Activated CD4-positive, alpha-beta T cell treated with anti-CD3 and anti-CD28 coated beads, Interleukin-2, amount 10 ng/mL, durations not matched to agents 24 days and 14 days (primary cell): ENCODE data around the gene CEBPE. TPM values are rescaled to one million over a fixed set of nuclear protein-coding genes. Genes with fewer than 3 reads are reported as not detected.

ENCODE experiments used
- DNase-seq: peaks from one replicate; pipeline ENCODE4 v3.0.0; 2022
- H3K27ac Mint-ChIP-seq: one replicate; pipeline ENCODE4 v1.8.0; 2022; ENCODE audit warnings: mild to moderate bottlenecking, mixed read lengths
- H3K27me3 Mint-ChIP-seq: one replicate; pipeline ENCODE4 v1.8.0; 2022; ENCODE audit warnings: mixed read lengths
- H3K36me3 Mint-ChIP-seq: one replicate; pipeline ENCODE4 v1.8.0; 2022; ENCODE audit warnings: low read depth, mild to moderate bottlenecking, mixed read lengths
- H3K4me1 Mint-ChIP-seq: one replicate; pipeline ENCODE4 v1.8.0; 2021; ENCODE audit warnings: mixed read lengths
- H3K4me3 Mint-ChIP-seq: one replicate; pipeline ENCODE4 v1.8.0; 2022; ENCODE audit warnings: mild to moderate bottlenecking, moderate library complexity, mixed read lengths
- H3K9me3 Mint-ChIP-seq: one replicate; pipeline ENCODE4 v1.8.0; 2021; ENCODE audit warnings: mixed read lengths
- intact Hi-C: fragments of 100-400 bp; cut with micrococcal nuclease; formaldehyde crosslinking; loops from one replicate; pipeline ENCODE4 v1.15.1; 2023
- total RNA-seq: library from RNA; stranded (reverse); gene quantifications from 2 replicates; pipeline ENCODE4 v1.2.3, GENCODE V29; 2022

Gene CEBPE
- total RNA-seq, 1 donor from 2014 or later, result 0.35 TPM

DNA sequence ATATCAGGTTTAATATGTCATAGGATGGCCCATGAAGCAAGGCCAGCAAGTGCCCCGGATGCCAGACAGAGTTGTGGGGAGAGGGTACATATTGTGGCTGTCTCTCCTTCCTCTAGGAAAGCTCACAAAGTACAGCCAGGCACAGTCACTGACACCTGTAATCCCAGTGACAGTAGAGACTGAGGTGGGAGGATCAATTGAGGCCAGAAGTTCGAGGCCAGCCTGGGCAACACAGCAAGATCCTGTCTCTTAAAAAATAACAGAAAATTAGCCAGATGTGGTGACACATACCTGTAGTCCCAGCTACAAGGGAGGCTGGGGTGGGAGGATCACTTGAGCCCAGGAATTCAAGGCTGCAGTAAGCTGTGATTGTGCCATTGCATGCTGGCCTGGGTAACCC is 32.3 kb upstream of the CEBPE start:
- H3K27me3 Mint-ChIP-seq, result peaks cover 4% of the 10 kb centered on the region
- H3K4me1 Mint-ChIP-seq, result peaks cover 10% of the 10 kb centered on the region
- no peak overlapping the region for H3K27ac Mint-ChIP-seq
- intact Hi-C loops, result no loop called here
- no peak for DNase-seq
- no peak overlapping the region for H3K4me3 Mint-ChIP-seq
- no peaks in the 10 kb centered on the region for H3K36me3 Mint-ChIP-seq
- H3K9me3 Mint-ChIP-seq, result no peaks in the 10 kb centered on the region

DNA sequence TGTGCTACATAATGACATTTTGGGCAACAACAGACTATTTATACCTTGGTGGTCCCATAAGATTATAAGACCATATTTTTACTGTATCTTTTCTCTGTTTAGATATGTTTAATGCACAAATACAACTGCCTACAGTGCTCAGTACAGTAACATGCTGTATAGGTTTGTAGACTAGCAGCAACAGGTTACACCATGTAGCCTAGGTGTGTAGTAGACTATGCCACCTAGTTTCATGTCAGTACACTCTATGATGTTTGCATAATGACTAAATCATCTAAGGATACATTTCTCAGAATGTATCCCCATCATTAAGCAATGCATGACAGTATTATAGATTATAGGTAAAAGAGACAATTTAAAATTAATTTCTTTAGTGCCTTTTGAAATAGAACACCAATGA is 30.7 kb upstream of the CEBPE start:
- H3K36me3 Mint-ChIP-seq, result no peaks in the 10 kb centered on the region
- peaks cover 4% of the 10 kb centered on the region for H3K27me3 Mint-ChIP-seq
- DNase-seq, result no peak
- no peak overlapping the region for H3K27ac Mint-ChIP-seq
- peaks cover 6% of the 10 kb centered on the region for H3K4me1 Mint-ChIP-seq
- intact Hi-C loops, result no loop called here
- no peaks in the 10 kb centered on the region for H3K9me3 Mint-ChIP-seq
- no peak overlapping the region for H3K4me3 Mint-ChIP-seq

DNA sequence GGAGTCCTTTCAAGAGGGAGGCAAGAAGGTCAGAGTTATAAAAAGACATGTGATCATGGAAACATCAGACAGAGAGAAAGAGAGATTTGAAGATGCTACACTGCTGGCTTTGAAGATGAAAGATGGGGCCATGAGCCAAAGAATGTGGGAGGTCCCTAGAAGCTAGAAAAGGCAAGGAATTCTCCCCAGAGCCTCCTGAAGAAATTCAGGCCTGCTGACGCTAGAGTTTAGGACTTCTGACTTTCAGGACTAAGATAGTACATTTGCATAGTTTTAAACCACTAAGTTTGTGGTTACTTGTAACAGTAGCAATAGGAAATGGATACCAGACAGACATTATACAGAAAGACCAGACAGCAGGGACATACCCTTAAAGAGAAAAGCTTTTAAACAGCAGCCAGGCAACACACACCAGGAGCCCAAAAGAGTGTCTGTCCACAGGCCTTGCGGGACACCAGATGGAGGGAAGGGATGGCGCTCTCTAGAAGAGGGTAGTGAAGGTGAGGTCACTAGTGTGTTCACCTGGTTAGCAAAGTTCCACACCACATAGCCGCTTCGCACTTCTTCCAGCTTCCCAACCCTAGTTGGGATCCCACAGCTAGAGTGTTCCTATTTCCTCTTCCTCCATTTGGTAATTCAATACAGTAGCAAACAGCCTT is 29.7 kb upstream of the CEBPE start:
- no peak overlapping the region for H3K4me3 Mint-ChIP-seq
- no peak for DNase-seq
- no peaks in the 10 kb centered on the region for H3K36me3 Mint-ChIP-seq
- intact Hi-C loops, result no loop called here
- H3K27me3 Mint-ChIP-seq, result peaks cover 6% of the 10 kb centered on the region
- no peak overlapping the region for H3K27ac Mint-ChIP-seq
- H3K4me1 Mint-ChIP-seq, result peaks cover 3% of the 10 kb centered on the region
- no peaks in the 10 kb centered on the region for H3K9me3 Mint-ChIP-seq

DNA sequence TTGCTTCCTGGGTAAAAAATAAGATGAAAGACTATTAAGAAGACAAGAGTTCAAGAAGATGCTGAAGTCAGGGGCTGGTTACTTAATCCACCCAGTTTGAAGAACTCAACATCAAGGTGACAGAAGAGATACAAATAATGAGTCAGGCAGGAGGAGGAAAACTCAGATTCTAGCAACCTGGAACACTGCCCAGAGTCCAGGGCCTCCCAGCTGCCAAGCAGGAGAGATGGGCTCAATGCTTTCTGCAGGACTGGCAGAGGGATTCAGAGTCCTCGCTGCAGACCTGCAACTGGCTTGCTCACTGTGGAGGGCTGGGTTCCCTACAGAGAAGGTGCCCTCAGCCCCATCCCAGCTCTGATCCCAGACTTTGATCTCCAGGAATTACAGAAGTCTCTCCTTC is 28.6 kb upstream of the CEBPE start:
- no peak for DNase-seq
- peaks cover 2% of the 10 kb centered on the region for H3K4me1 Mint-ChIP-seq
- peaks cover 6% of the 10 kb centered on the region for H3K27me3 Mint-ChIP-seq
- no peak overlapping the region for H3K4me3 Mint-ChIP-seq
- H3K9me3 Mint-ChIP-seq, result no peaks in the 10 kb centered on the region
- H3K27ac Mint-ChIP-seq, result no peak overlapping the region
- intact Hi-C loops, result no loop called here
- no peaks in the 10 kb centered on the region for H3K36me3 Mint-ChIP-seq

DNA sequence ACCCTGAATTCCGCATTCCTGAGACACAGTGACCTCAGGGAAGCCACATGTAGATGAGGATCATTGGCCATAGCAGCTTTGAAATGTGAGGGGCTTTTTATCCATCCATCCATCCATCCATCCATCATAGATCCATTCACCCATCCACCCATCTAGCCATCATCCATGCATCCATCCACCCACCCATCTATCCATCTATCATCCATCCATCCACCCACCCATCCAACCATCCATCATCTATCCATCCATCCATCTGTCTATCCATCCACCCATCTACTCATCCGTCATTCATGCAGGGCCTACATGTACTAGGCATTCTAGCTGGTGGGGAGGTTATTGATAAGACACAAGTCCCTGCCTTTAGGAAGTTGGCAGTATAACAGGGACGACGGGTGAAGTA is 27.9 kb upstream of the CEBPE start:
- Mint-ChIP-seq H3K4me1 (peaks cover 2% of the 10 kb centered on the region), H3K4me3 (no peak overlapping the region), H3K27ac (no peak overlapping the region), H3K9me3 (no peaks in the 10 kb centered on the region), H3K36me3 (no peaks in the 10 kb centered on the region), H3K27me3 (peaks cover 6% of the 10 kb centered on the region)
- DNase-seq, result no peak
- intact Hi-C loops, result no loop called here

DNA sequence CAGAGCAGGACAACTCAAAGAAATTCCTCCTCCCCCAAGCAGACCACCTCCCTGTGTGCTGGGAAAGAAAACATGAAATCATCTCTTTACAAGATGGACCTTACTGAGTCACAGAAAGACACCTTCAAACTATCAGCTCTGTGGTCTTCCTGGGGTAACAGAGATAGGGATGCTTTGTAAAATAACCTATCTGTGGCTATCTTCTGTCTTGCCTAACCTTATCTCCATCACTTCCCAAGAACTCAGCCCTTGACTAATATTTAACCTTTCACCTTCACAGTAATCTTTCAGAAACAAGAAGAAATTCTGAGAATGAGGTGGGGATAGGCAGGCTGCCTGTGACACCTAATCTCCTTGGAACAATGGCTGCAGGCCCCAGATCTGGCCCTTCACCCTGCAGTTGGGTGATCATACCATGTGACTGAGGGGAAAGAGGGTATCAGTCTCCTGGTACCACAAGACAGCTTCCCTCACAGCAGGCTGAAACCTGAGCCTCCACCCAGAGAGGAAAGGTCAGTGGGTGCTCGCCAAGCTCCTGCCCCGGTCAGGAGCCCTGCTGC is 27.4 kb upstream of the CEBPE start:
- Mint-ChIP-seq H3K27me3 (peaks cover 6% of the 10 kb centered on the region), H3K9me3 (no peaks in the 10 kb centered on the region), H3K27ac (no peak overlapping the region), H3K4me3 (no peak overlapping the region), H3K4me1 (peaks cover 2% of the 10 kb centered on the region), H3K36me3 (no peaks in the 10 kb centered on the region)
- intact Hi-C loops, result no loop called here
- no peak for DNase-seq

DNA sequence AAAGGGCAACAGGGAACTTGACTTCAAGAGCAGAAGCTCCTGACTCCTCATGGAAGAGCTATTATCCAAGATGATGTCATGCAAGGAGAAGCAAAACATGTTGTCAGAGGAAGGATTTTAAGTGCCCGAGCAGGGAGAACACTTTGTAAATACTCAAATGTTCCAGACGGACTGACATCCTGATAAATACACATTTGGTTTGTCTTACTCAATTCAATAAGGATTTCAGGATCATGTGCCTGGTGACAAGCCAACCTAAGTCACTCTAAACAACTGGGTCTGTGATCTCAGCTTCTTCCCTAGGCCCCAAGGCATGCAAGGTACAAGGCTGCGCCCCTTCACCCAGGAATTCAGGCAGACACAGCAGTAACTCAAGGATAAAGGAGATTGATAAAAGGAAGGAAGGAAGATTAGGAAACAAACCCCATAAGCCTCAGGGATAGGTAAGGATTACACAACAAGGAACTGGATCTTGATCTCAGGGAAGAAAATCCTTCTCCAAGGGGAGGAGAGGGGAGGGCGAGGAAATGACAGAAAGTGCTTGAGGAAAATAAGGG is 26.8 kb upstream of the CEBPE start:
- intact Hi-C loops, result no loop called here
- Mint-ChIP-seq H3K4me1 (peaks cover 2% of the 10 kb centered on the region), H3K27ac (no peak overlapping the region), H3K27me3 (peaks cover 6% of the 10 kb centered on the region), H3K9me3 (no peaks in the 10 kb centered on the region), H3K4me3 (no peak overlapping the region), H3K36me3 (no peaks in the 10 kb centered on the region)
- no peak for DNase-seq

DNA sequence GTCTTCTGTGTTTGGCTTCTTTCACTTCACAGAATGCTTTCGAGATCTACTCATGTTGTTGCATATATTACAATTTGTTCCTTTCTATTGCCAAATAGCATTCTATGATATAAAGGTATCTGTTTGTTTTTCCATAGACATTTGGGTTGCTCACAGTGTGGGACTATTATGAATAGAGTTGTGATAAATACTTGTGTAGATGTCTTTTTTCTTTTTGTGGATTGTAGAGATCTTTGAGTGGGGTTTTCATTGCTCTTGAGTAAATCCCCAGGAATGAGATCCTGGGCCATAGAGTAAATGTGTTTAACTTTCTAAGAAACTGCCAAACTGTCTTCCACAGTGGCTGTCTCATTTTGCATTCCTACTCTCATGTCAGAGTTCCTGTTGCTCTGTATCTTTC is 24.9 kb upstream of the CEBPE start:
- H3K4me1 Mint-ChIP-seq, result peaks cover 2% of the 10 kb centered on the region
- DNase-seq, result no peak
- intact Hi-C loops, result no loop called here
- H3K27me3 Mint-ChIP-seq, result peaks cover 6% of the 10 kb centered on the region
- H3K9me3 Mint-ChIP-seq, result no peaks in the 10 kb centered on the region
- H3K4me3 Mint-ChIP-seq, result no peak overlapping the region
- H3K27ac Mint-ChIP-seq, result no peak overlapping the region
- no peaks in the 10 kb centered on the region for H3K36me3 Mint-ChIP-seq

DNA sequence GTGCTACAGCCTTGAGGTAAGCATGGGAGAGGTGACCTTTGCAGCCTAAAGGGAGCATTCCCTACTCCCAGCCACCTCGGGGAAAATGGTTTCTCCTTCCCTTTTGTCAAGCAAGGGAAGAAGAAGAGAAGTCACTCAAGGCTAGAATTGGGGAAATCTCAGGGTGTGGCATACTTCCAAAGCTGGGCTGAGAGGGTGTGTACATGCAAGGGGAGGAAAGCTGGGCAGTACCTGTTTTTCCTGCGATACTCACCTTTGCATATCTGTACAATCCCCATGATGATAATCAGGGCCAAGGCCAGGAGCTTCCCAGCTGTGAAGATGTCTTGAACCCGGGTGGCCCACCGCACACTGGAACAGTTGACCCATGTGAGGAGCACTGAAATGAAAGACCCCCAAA is 23.8 kb upstream of the CEBPE start:
- intact Hi-C loops, result no loop called here
- H3K27ac Mint-ChIP-seq, result no peak overlapping the region
- no peaks in the 10 kb centered on the region for H3K9me3 Mint-ChIP-seq
- peaks cover 2% of the 10 kb centered on the region for H3K4me1 Mint-ChIP-seq
- no peaks in the 10 kb centered on the region for H3K36me3 Mint-ChIP-seq
- H3K27me3 Mint-ChIP-seq, result peaks cover 6% of the 10 kb centered on the region
- no peak for DNase-seq
- H3K4me3 Mint-ChIP-seq, result no peak overlapping the region

DNA sequence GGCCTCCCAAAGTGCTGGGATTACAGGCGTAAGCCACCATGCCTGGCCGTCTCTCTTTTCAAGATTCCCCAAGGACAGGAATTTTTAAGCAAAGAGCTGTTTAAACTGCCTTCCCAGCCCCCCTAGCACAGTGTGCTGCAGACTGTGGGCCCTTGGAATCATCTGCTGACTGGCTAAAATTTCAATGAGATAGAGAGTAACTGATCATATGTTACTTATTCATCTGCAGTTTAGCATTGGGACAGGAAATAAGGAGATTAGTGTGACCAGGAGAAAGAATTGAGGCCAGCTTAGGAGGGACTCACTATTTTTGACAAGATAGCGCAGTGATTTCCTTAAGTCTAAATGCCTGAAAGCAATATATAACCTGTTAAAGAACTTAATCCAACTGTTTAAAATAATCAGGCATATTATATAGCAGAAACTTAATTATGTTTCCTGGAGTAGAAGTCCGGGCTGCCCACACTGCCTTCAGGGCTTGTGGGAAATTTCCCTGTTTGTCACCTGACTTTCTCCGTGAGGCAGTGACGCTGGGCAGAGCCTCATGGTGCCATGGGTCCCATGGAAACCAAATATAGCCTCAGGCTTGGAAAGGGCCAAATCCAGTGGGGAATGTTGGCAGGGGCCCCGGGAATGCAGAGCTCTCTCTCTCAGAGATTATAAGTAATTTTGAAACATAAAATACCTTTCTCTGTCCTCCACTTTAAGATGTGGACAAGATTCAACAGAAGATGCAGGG is 22.8 kb upstream of the CEBPE start:
- no peak overlapping the region for H3K4me3 Mint-ChIP-seq
- DNase-seq, result no peak
- H3K4me1 Mint-ChIP-seq, result peaks cover 2% of the 10 kb centered on the region
- intact Hi-C loops, result no loop called here
- H3K27me3 Mint-ChIP-seq, result peaks cover 3% of the 10 kb centered on the region
- H3K9me3 Mint-ChIP-seq, result no peaks in the 10 kb centered on the region
- no peaks in the 10 kb centered on the region for H3K36me3 Mint-ChIP-seq
- H3K27ac Mint-ChIP-seq, result no peak overlapping the region

DNA sequence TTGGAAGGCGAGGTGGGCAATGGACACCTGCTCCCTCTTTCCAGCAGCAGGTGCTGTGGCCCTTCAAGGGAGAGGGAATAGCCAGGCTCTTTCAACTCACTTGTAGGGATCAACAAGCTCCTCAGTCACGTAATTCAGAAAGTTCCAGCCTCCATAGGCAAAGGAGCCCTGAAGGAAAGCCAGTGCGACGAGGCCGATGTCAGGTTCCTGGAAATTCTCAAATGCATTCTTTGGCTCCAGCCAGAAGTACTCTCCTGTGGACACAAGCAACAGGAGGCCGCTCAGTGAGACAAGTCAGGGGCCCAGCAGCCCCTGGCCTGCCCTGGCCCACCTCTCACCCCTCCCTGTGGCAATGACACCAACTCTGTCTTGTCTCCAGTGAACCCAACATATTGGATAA is 21.3 kb upstream of the CEBPE start:
- H3K36me3 Mint-ChIP-seq, result no peaks in the 10 kb centered on the region
- H3K27me3 Mint-ChIP-seq, result peaks cover 2% of the 10 kb centered on the region
- H3K27ac Mint-ChIP-seq, result no peak overlapping the region
- intact Hi-C loops, result no loop called here
- no peaks in the 10 kb centered on the region for H3K9me3 Mint-ChIP-seq
- H3K4me3 Mint-ChIP-seq, result no peak overlapping the region
- DNase-seq, result no peak
- no peaks in the 10 kb centered on the region for H3K4me1 Mint-ChIP-seq

DNA sequence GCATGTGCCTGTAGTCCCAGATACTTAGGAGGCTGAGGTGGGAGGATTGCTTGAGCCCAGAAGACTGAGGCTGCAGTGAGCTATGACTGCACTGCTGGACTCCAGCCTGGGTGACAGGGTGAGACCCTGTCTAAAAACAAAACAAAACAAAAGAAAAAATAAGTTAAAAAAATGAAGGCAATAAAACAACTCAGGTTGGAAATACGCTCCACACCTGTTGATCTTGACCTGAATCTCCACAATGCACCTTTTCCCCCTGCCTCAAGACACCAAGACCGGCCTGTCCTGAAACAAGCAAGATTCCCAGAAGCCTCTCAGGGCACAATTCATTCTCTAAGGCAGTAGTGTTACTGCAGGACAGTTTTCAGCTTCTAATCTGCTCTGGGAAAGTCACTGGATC is 20.8 kb upstream of the CEBPE start:
- intact Hi-C loops, result no loop called here
- no peak overlapping the region for H3K27ac Mint-ChIP-seq
- no peak for DNase-seq
- no peaks in the 10 kb centered on the region for H3K9me3 Mint-ChIP-seq
- no peaks in the 10 kb centered on the region for H3K36me3 Mint-ChIP-seq
- H3K4me1 Mint-ChIP-seq, result no peaks in the 10 kb centered on the region
- peaks cover 2% of the 10 kb centered on the region for H3K27me3 Mint-ChIP-seq
- H3K4me3 Mint-ChIP-seq, result no peak overlapping the region

DNA sequence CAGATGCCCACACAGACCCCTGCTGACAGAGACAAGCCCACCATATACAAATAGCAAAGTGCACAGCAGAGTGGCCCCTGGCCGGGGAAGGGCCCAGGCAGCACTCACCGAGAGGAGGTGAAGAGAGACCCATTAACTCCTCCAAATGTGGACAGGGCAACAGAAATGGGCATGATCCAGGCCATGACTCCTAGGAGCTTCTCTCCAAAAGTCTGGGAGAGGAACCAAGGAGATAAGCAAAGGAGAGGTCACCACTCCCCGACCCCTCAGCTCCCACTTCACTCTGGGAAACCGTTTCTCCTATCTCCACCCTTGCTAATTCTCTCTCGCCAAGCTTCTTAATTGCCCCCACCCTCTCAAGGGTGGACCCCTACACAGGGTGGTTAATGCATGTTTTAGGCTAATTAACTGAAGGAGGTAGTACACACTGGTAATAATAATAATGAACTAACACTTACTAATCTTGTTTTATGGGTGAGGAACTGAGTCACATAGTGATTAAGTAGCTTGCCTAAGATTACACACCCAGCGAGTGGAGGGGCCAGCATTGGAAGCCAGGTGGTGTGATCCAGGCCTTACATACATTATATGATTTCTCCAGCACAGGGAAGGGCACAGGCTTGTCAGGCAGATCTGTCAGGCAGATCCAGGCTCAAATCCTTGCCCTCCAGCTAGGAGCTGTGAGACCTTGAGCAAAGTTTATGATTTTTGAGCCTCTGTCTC is 18.9 kb upstream of the CEBPE start:
- Mint-ChIP-seq H3K36me3 (no peaks in the 10 kb centered on the region), H3K27me3 (no peaks in the 10 kb centered on the region), H3K27ac (no peak overlapping the region), H3K4me3 (no peak overlapping the region), H3K4me1 (no peaks in the 10 kb centered on the region), H3K9me3 (no peaks in the 10 kb centered on the region)
- DNase-seq, result no peak
- intact Hi-C loops, result no loop called here
